IPS-18a (cell line): ENCODE data around the gene ZNF668.
"Not testable (repeated sequence)": the region's sequence is repeated elsewhere in the genome, so short reads cannot be mapped to it uniquely, and the experiment has no call there.

Experiments
- H3K27ac ChIP-seq: one replicate; pipeline ENCODE4 v1.5.1; 2013; ENCODE audit warnings: low read length
- H3K27me3 ChIP-seq: one replicate; pipeline ENCODE4 v1.6.1; 2013; ENCODE audit warnings: mild to moderate bottlenecking, low read length; ENCODE audit not compliant: control insufficient read depth, insufficient read depth
- H3K36me3 ChIP-seq: one replicate; pipeline ENCODE4 v1.6.1; 2013; ENCODE audit warnings: low read depth, low read length; ENCODE audit not compliant: control insufficient read depth
- H3K4me1 ChIP-seq: one replicate; pipeline ENCODE4 v1.6.1; 2013; ENCODE audit warnings: low read depth, low read length; ENCODE audit not compliant: control insufficient read depth
- H3K4me3 ChIP-seq: one replicate; pipeline ENCODE4 v1.5.1; 2013; ENCODE audit warnings: low read length
- H3K9ac ChIP-seq: one replicate; pipeline ENCODE4 v1.6.1; 2013; ENCODE audit warnings: mild to moderate bottlenecking, low read length, moderate library complexity
- H3K9me3 ChIP-seq: one replicate; pipeline ENCODE4 v1.6.1; 2013; ENCODE audit warnings: low read depth, low read length; ENCODE audit not compliant: control insufficient read depth

ZNF668 gene

GRCh38 chr16:31033709-31034492 is 40.1 kb downstream of the ZNF668 start:
- Histone ChIP-seq H3K4me1 (peaks cover 2% of the 10 kb centered on the region), H3K9me3 (no peaks in the 10 kb centered on the region), H3K36me3 (no peaks in the 10 kb centered on the region), H3K9ac (peak overlapping the region; percentile 60), H3K4me3 (peak overlapping the region; percentile 98), H3K27ac (no peak overlapping the region), H3K27me3 (no peaks in the 10 kb centered on the region)

- H3K36me3 ChIP-seq = no peaks in the 10 kb centered on the region
- peak within 1 kb of the TSS; percentile 98 for H3K4me3 ChIP-seq
- H3K4me1 ChIP-seq = peaks cover 2% of the 10 kb centered on the region
- H3K27me3 ChIP-seq = no peaks in the 10 kb centered on the region
- no peaks in the 10 kb centered on the region for H3K9me3 ChIP-seq
- no peak within 1 kb of the TSS for H3K27ac ChIP-seq
- H3K9ac ChIP-seq = peak within 1 kb of the TSS; percentile 60
Observed at GRCh38 chr16:31032736-31033708, 41.0 kb downstream of the ZNF668 start, which contains the start of gene STX4. Gene STX4 (plus strand): TSS chr16:31033558. CDS start chr16:31033806, 248 bp downstream.

GRCh38 chr16:31031276-31031675 is 42.8 kb downstream of the ZNF668 start:
- Histone ChIP-seq H3K4me3 (no peak overlapping the region), H3K9ac (no peak overlapping the region), H3K9me3 (no peaks in the 10 kb centered on the region), H3K4me1 (peaks cover 2% of the 10 kb centered on the region), H3K27me3 (no peaks in the 10 kb centered on the region), H3K36me3 (no peaks in the 10 kb centered on the region), H3K27ac (no peak overlapping the region)

GRCh38 chr16:31029272-31029671 is 44.8 kb downstream of the ZNF668 start:
- no peaks in the 10 kb centered on the region for H3K27me3 ChIP-seq
- no peak overlapping the region for H3K4me3 ChIP-seq
- H3K4me1 ChIP-seq = peaks cover under 1% of the 10 kb centered on the region
- H3K9me3 ChIP-seq = no peaks in the 10 kb centered on the region
- no peak overlapping the region for H3K9ac ChIP-seq
- H3K36me3 ChIP-seq = no peaks in the 10 kb centered on the region
- no peak overlapping the region for H3K27ac ChIP-seq

GRCh38 chr16:31025339-31025738 is 48.7 kb downstream of the ZNF668 start:
- Histone ChIP-seq H3K36me3 (no peaks in the 10 kb centered on the region), H3K4me1 (no peaks in the 10 kb centered on the region), H3K9ac (no peak overlapping the region), H3K27me3 (no peaks in the 10 kb centered on the region), H3K4me3 (no peak overlapping the region), H3K27ac (no peak overlapping the region), H3K9me3 (no peaks in the 10 kb centered on the region)

- H3K9ac ChIP-seq = no peak overlapping the region
- H3K27me3 ChIP-seq = no peaks in the 10 kb centered on the region
- H3K36me3 ChIP-seq = no peaks in the 10 kb centered on the region
- no peak overlapping the region for H3K27ac ChIP-seq
- no peaks in the 10 kb centered on the region for H3K4me1 ChIP-seq
- H3K4me3 ChIP-seq = no peak overlapping the region
- H3K9me3 ChIP-seq = no peaks in the 10 kb centered on the region
Observed at GRCh38 chr16:31023627-31024226, 50.3 kb downstream of the ZNF668 start.

GRCh38 chr16:31023252-31023602 is 50.8 kb downstream of the ZNF668 start:
- H3K4me3 ChIP-seq = no peak overlapping the region
- no peak overlapping the region for H3K9ac ChIP-seq
- no peak overlapping the region for H3K27ac ChIP-seq
- no peaks in the 10 kb centered on the region for H3K36me3 ChIP-seq
- H3K27me3 ChIP-seq = no peaks in the 10 kb centered on the region
- H3K4me1 ChIP-seq = no peaks in the 10 kb centered on the region
- H3K9me3 ChIP-seq = no peaks in the 10 kb centered on the region

- no peak overlapping the region for H3K4me3 ChIP-seq
- no peaks in the 10 kb centered on the region for H3K27me3 ChIP-seq
- no peaks in the 10 kb centered on the region for H3K9me3 ChIP-seq
- H3K27ac ChIP-seq = no peak overlapping the region
- no peak overlapping the region for H3K9ac ChIP-seq
- no peaks in the 10 kb centered on the region for H3K36me3 ChIP-seq
- H3K4me1 ChIP-seq = no peaks in the 10 kb centered on the region
Observed at GRCh38 chr16:31022544-31023251, 51.3 kb downstream of the ZNF668 start.

GRCh38 chr16:31020536-31020935 is 53.5 kb downstream of the ZNF668 start:
- no peak overlapping the region for H3K9ac ChIP-seq
- H3K27me3 ChIP-seq = no peaks in the 10 kb centered on the region
- H3K9me3 ChIP-seq = no peaks in the 10 kb centered on the region
- H3K4me1 ChIP-seq = no peaks in the 10 kb centered on the region
- H3K36me3 ChIP-seq = no peaks in the 10 kb centered on the region
- H3K4me3 ChIP-seq = no peak overlapping the region
- H3K27ac ChIP-seq = no peak overlapping the region

GRCh38 chr16:31017756-31018155 is 56.3 kb downstream of the ZNF668 start:
- not testable (repeated sequence) for H3K9me3 ChIP-seq, H3K36me3 ChIP-seq, H3K27me3 ChIP-seq, H3K4me3 ChIP-seq, H3K9ac ChIP-seq, H3K4me1 ChIP-seq, H3K27ac ChIP-seq

- H3K9me3 ChIP-seq = no peaks in the 10 kb centered on the region
- H3K27ac ChIP-seq = no peak overlapping the region
- no peak overlapping the region for H3K9ac ChIP-seq
- no peaks in the 10 kb centered on the region for H3K27me3 ChIP-seq
- no peaks in the 10 kb centered on the region for H3K36me3 ChIP-seq
- no peaks in the 10 kb centered on the region for H3K4me1 ChIP-seq
- H3K4me3 ChIP-seq = no peak overlapping the region
Observed at GRCh38 chr16:31016018-31016417, 58.0 kb downstream of the ZNF668 start.
